Neuronal stem cell (in vitro differentiated cells): ENCODE data around the gene AOX1.

Experiments
- DNase-seq: peaks from one replicate; pipeline ENCODE4 v3.0.0-alpha.2; 2013; ENCODE audit warnings: low spot score
- H2AFZ ChIP-seq: one replicate; pipeline ENCODE4 v1.6.1; 2013; ENCODE audit warnings: mild to moderate bottlenecking, low read length, inconsistent platforms
- H2AK5ac ChIP-seq: 2 replicates; pipeline ENCODE4 v1.6.1; 2013; ENCODE audit warnings: low read depth, mild to moderate bottlenecking, inconsistent platforms, low read length, moderate library complexity, mixed read lengths
- H2BK120ac ChIP-seq: 2 replicates; pipeline ENCODE4 v1.6.1; 2013; ENCODE audit warnings: low read depth, mild to moderate bottlenecking, inconsistent platforms, low read length, moderate library complexity, mixed read lengths
- H2BK12ac ChIP-seq: one replicate; pipeline ENCODE4 v1.6.1; 2013; ENCODE audit warnings: low read length, inconsistent platforms
- H2BK15ac ChIP-seq: 2 replicates; pipeline ENCODE4 v1.6.1; 2013; ENCODE audit warnings: mild to moderate bottlenecking, low read length, inconsistent platforms, mixed read lengths
- H2BK5ac ChIP-seq: one replicate; pipeline ENCODE4 v1.6.1; 2013; ENCODE audit warnings: inconsistent platforms, mild to moderate bottlenecking, low read length, moderate library complexity
- H3K14ac ChIP-seq: one replicate; pipeline ENCODE4 v1.6.1; 2013; ENCODE audit warnings: low read length, inconsistent platforms
- H3K18ac ChIP-seq: 2 replicates; pipeline ENCODE4 v1.6.1; 2013; ENCODE audit warnings: low read length, inconsistent platforms
- H3K23ac ChIP-seq: 2 replicates; pipeline ENCODE4 v1.6.1; 2013; ENCODE audit warnings: low read depth, mild to moderate bottlenecking, mixed read lengths, low read length, inconsistent platforms; ENCODE audit not compliant: poor library complexity
- H3K27ac ChIP-seq: replicated peaks from 3 replicates; pipeline ENCODE4 v1.5.1; 2013; ENCODE audit warnings: low read length, inconsistent platforms
- H3K27me3 ChIP-seq, 3 experiments: 2 replicates each; pipeline ENCODE4 v1.6.1; 2013; ENCODE audit warnings: low read length in 3 of 3, mild to moderate bottlenecking in 2 of 3, inconsistent platforms in 1 of 3, low read depth in 1 of 3, mixed read lengths in 1 of 3, moderate library complexity in 1 of 3; ENCODE audit not compliant: control insufficient read depth in 3 of 3, insufficient read depth in 3 of 3
- H3K36me3 ChIP-seq, 2 donors: replicated peaks in 1 of 2; 2 replicates each; pipeline ENCODE4 v1.6.1; 2013; ENCODE audit warnings: low read length in 2 of 2; ENCODE audit not compliant: control insufficient read depth in 2 of 2, insufficient read depth in 2 of 2
- H3K4ac ChIP-seq: 2 replicates; pipeline ENCODE4 v1.6.1; 2013; ENCODE audit warnings: inconsistent platforms, mild to moderate bottlenecking, low read length, moderate library complexity
- H3K4me1 ChIP-seq, 2 donors: 1 replicate in 1 of 2; 2 replicates in 1 of 2; pipeline ENCODE4 v1.6.1; 2013; ENCODE audit warnings: low read length in 2 of 2, low read depth in 1 of 2; ENCODE audit not compliant: control insufficient read depth in 2 of 2, insufficient read depth in 1 of 2
- H3K4me2 ChIP-seq: one replicate; pipeline ENCODE4 v1.6.1; 2013; ENCODE audit warnings: mild to moderate bottlenecking, low read length, inconsistent platforms; ENCODE audit not compliant: insufficient read depth, poor library complexity, severe bottlenecking
- H3K4me3 ChIP-seq, 2 donors: 2 replicates each; pipeline ENCODE4 v1.5.1; 2013; ENCODE audit warnings: low read length in 2 of 2, mild to moderate bottlenecking in 2 of 2, inconsistent platforms in 1 of 2, moderate library complexity in 1 of 2
- H3K79me1 ChIP-seq: one replicate; pipeline ENCODE4 v1.6.1; 2013; ENCODE audit warnings: low read depth, mild to moderate bottlenecking, inconsistent platforms, low read length, moderate library complexity
- H3K9ac ChIP-seq: one replicate; pipeline ENCODE4 v1.6.1; 2013; ENCODE audit warnings: mild to moderate bottlenecking, low read depth, low read length, inconsistent platforms; ENCODE audit not compliant: poor library complexity
- H3K9me3 ChIP-seq, 2 donors: replicated peaks in 1 of 2; 2 replicates each; pipeline versions ENCODE3 to v1.6.1; 2013; ENCODE audit warnings: low read length in 2 of 2, mild to moderate bottlenecking in 2 of 2, inconsistent platforms in 1 of 2, low read depth in 1 of 2, mixed read lengths in 1 of 2, moderate library complexity in 1 of 2; ENCODE audit not compliant: control insufficient read depth in 2 of 2, insufficient read depth in 1 of 2
- H4K8ac ChIP-seq: one replicate; pipeline ENCODE4 v1.6.1; 2013; ENCODE audit warnings: low read depth, mild to moderate bottlenecking, inconsistent platforms, low read length, moderate library complexity
- H4K91ac ChIP-seq: one replicate; pipeline ENCODE4 v1.6.1; 2013; ENCODE audit warnings: low read length, low read depth, mild to moderate bottlenecking, inconsistent platforms; ENCODE audit not compliant: poor library complexity
- WGBS, 2 donors: extraction: QIAGEN DNeasy Blood & Tissue Kit; methylation state at CpG; one replicate each; pipeline ENCODE4 v1.1.7; 2013; ENCODE audit warnings: missing lambda C conversion rate in 2 of 2, mixed read lengths in 1 of 2; ENCODE audit not compliant: insufficient read length in 2 of 2, insufficient replicate concordance in 1 of 2; ENCODE audit errors: extremely low coverage in 2 of 2; 5-methylcytosine and 5-hydroxymethylcytosine counted together

AOX1 gene

DNA sequence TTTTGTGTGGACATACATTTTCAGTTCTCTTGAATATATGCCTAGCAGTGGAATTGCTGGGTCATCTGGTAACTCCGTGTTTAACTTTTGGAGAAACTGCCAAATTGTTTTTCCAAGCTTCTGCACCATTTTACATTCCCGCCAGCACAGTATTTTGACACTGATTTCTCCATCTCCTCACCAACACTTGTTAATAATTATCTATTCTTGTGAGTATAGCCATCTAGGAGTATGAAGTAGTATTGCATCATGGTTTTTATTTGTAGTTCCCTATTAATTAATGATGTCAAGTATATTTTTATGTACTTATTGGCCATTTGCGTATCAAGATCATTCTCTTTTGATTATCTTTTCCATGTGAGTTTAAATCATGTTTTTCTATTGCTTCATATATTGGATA, 17.9 kb upstream of the AOX1 start:
- H3K4me3 ChIP-seq, result no peak overlapping the region
- H4K8ac ChIP-seq, result no peak overlapping the region
- H2AK5ac ChIP-seq, result no peak overlapping the region
- H2BK120ac ChIP-seq, result no peak overlapping the region
- H3K4ac ChIP-seq, result no peak overlapping the region
- no peak overlapping the region for H3K9ac ChIP-seq
- H2BK5ac ChIP-seq, result no peak overlapping the region
- H3K4me2 ChIP-seq, result no peak overlapping the region
- no peak overlapping the region for H3K14ac ChIP-seq
- peaks cover 2% of the 10 kb centered on the region for H3K79me1 ChIP-seq
- H3K27ac ChIP-seq, result no peak overlapping the region
- H2AFZ ChIP-seq, result no peak overlapping the region
- peaks cover 4 to 8% of the 10 kb centered on the region in 2 donors for H3K9me3 ChIP-seq
- no peaks in the 10 kb centered on the region for H3K27me3 ChIP-seq
- no peak overlapping the region for H3K18ac ChIP-seq
- no CpG with 5 or more reads among the region's 3 CpGs for WGBS, 2 donors
- no peak overlapping the region for H3K23ac ChIP-seq
- H3K36me3 ChIP-seq, result peaks cover 0 to 34% of the 10 kb centered on the region in 2 donors
- H2BK15ac ChIP-seq, result no peak overlapping the region
- no peaks in the 10 kb centered on the region for H3K4me1 ChIP-seq
- H2BK12ac ChIP-seq, result no peak overlapping the region
- no peak for DNase-seq
- H4K91ac ChIP-seq, result no peak overlapping the region

DNA sequence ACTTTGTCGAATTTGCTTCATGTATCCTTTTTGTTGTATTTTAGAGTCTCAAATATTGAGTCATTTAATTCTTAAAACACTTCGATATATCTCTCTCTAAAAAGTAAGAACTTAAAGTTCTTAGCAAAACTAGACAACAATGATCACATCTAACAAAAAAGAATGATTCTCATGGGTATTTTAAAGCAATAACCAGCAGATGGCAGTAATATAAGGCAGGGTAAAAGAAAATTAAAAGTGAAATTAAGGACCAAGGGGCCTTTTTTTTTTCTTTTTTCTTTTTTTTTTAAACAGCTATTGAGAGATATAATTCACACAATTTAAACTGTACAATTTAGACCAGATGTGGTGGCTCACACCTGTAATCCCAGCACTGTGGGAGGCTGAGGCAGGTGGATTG, 9.9 kb upstream of the AOX1 start:
- Histone ChIP-seq H3K4me1 (no peaks in the 10 kb centered on the region), H2BK12ac (no peak overlapping the region), H2BK15ac (no peak overlapping the region), H2BK5ac (no peak overlapping the region), H3K79me1 (no peaks in the 10 kb centered on the region), H3K27ac (no peak overlapping the region), H3K4me3 (no peak overlapping the region), H3K4me2 (no peak overlapping the region), H3K27me3 (no peaks in the 10 kb centered on the region), H4K8ac (no peak overlapping the region), H4K91ac (no peak overlapping the region), H3K4ac (no peak overlapping the region), H3K14ac (no peak overlapping the region), H3K18ac (no peak overlapping the region), H3K36me3 (peaks cover 0 to 54% of the 10 kb centered on the region in 2 donors), H2AFZ (no peak overlapping the region), H2AK5ac (no peak overlapping the region), H3K23ac (no peak overlapping the region), H3K9ac (no peak overlapping the region), H2BK120ac (no peak overlapping the region), H3K9me3 (peaks cover 0 to 6% of the 10 kb centered on the region in 2 donors)
- WGBS, 2 donors, result no CpG with 5 or more reads among the region's 2 CpGs
- no peak for DNase-seq

DNA sequence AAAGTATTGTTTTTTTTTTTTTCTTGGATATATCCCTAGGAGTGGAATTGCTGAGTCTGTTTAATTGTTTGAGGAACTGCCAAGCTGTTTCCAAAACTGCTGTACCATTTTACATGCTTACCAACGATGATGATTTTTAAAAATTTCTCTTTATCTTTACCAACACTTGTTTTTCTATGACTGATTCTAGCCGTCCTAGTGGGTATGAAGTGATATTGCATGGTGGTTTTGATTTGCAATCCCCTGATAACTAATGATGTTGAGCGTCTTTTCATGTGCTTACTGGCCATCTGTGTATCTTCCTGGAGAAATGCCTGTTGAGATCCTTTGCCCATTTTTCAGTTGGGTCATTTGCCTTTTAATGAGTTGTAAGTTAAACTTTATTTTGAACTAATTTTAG, 8.8 kb upstream of the AOX1 start:
- WGBS, 2 donors, result no CpG with 5 or more reads among the region's 3 CpGs
- no peak for DNase-seq
- no peak overlapping the region for H2BK120ac ChIP-seq

DNA sequence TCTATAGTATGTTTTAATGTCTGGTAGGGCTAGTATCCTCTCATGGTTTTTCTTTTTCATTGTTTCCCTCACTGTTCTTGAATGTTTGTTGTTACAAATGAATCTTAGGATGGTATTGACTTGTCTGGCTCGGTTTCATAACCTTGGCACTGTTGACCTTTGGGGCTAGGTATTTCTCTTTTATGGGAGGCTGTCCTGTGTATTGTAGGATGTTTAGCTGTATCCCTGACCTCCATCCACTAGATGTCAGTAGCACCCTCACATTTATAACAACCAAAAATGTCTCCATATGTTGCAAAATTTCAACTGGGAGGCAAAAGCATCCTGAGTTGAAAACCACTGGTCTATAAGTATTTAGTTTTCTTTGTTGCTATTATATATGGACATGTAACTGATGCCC, 7.0 kb upstream of the AOX1 start:
- Histone ChIP-seq H2BK15ac (no peak overlapping the region), H3K18ac (no peak overlapping the region), H2BK5ac (no peak overlapping the region), H2BK120ac (no peak overlapping the region), H3K27me3 (no peaks in the 10 kb centered on the region), H3K36me3 (peaks cover 0 to 33% of the 10 kb centered on the region in 2 donors), H2AK5ac (no peak overlapping the region), H3K4ac (no peak overlapping the region), H3K4me1 (no peaks in the 10 kb centered on the region), H3K9me3 (peaks cover 0 to 6% of the 10 kb centered on the region in 2 donors), H2BK12ac (no peak overlapping the region), H4K8ac (no peak overlapping the region), H3K14ac (no peak overlapping the region), H3K4me2 (no peak overlapping the region), H2AFZ (no peak overlapping the region), H4K91ac (no peak overlapping the region), H3K23ac (no peak overlapping the region), H3K9ac (no peak overlapping the region), H3K4me3 (no peak overlapping the region), H3K27ac (no peak overlapping the region), H3K79me1 (no peaks in the 10 kb centered on the region)
- WGBS, 2 donors, result no CpG with 5 or more reads among the region's 1 CpG
- DNase-seq, result no peak

More for the DNA sequence above, 8.8 kb upstream of the AOX1 start:
- Histone ChIP-seq H2AK5ac (no peak overlapping the region), H3K36me3 (peaks cover 0 to 48% of the 10 kb centered on the region in 2 donors), H2AFZ (no peak overlapping the region), H4K91ac (no peak overlapping the region), H3K27ac (no peak overlapping the region), H3K79me1 (no peaks in the 10 kb centered on the region), H3K4me1 (no peaks in the 10 kb centered on the region), H2BK15ac (no peak overlapping the region), H3K23ac (no peak overlapping the region), H2BK12ac (no peak overlapping the region), H3K27me3 (no peaks in the 10 kb centered on the region), H3K18ac (no peak overlapping the region), H3K14ac (no peak overlapping the region), H3K9ac (no peak overlapping the region), H4K8ac (no peak overlapping the region), H3K4ac (no peak overlapping the region), H2BK5ac (no peak overlapping the region), H3K4me3 (no peak overlapping the region), H3K4me2 (no peak overlapping the region), H3K9me3 (peaks cover 0 to 6% of the 10 kb centered on the region in 2 donors)
